Cardiac muscle cell (in vitro differentiated cells and primary cell): ENCODE data around the gene CENPB. TPM values are rescaled to one million over a fixed set of nuclear protein-coding genes. Genes with fewer than 3 reads are reported as not detected.

ENCODE experiments used
- DNase-seq, 2 donors: peaks; one replicate each; pipeline versions ENCODE4 v3.0.0 to v3.0.0-alpha.2; 2010 to 2017; ENCODE audit warnings: low read depth in 1 of 2, low spot score in 1 of 2
- H3K27ac ChIP-seq: fragments of 200-600 bp; sonication (generic); 2 replicates; pipeline ENCODE4 v1.5.1; 2016
- H3K27me3 ChIP-seq: fragments of 200-600 bp; sonication (generic); 2 replicates; pipeline ENCODE4 v1.6.0; 2016; ENCODE audit warnings: control low read depth
- H3K36me3 ChIP-seq: fragments of 200-600 bp; sonication (generic); 2 replicates; pipeline ENCODE4 v1.5.1; 2016; ENCODE audit warnings: control low read depth
- H3K4me1 ChIP-seq: fragments of 200-600 bp; sonication (generic); 2 replicates; pipeline ENCODE4 v1.8.1; 2017; ENCODE audit warnings: low read depth, mild to moderate bottlenecking, mixed run types
- H3K4me3 ChIP-seq: fragments of 200-600 bp; sonication (generic); 2 replicates; pipeline ENCODE4 v1.5.1; 2016; ENCODE audit warnings: mild to moderate bottlenecking
- H3K9me3 ChIP-seq: fragments of 200-600 bp; sonication (generic); 2 replicates; pipeline ENCODE4 v1.5.1; 2017; ENCODE audit warnings: low read depth, mild to moderate bottlenecking, control low read depth
- polyA plus RNA-seq: library from polyadenylated mRNA; unstranded; fragments of >200 nt; fragmentation: Nextera tagmentation; extraction: Ambion mirVana; gene quantifications from 2 replicates; pipeline ENCODE4 v1.2.1, GENCODE V29; 2016
- total RNA-seq: library from RNA; depleted of rRNA; stranded (reverse); fragments of >200 nt; gene quantifications from 2 replicates; pipeline ENCODE4 v1.2.3, GENCODE V29; 2016
- TF ChIP-seq, protein P1 (sequence below): IDR thresholded peaks from 2 replicates; pipeline ENCODE4 v1.5.1; 2012; ENCODE audit warnings: low read depth, mild to moderate bottlenecking, low read length

The CENPB gene
- total and polyA plus RNA-seq, 2 experiments from 2014 or later, result 12.5 to 47.6 TPM

DNA sequence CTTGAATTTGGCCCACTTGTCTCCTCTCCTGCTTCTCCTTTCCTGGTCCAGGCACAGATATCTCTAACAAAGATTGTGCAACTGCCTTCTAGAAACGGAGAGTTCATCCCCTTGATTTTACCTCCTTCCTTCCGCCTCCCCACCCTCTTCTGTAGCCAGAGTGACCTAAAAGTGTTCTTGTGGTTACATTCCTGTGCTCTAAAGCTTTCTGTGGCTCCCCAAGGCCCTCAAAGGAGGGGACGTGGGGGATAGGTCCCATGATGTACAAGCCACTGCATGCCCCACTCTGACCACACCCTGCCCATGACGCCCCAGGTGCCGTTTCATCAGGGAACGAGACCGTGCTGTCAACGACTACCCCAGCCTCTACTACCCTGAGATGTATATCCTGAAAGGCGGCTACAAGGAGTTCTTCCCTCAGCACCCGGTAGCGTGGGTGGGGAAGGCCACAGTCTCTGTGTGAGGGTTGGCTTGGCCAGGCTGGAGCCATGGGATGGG, 17.8 kb upstream of the CENPB start:
- H3K4me1 ChIP-seq, result peaks cover 7% of the 10 kb centered on the region
- no peak overlapping the region for H3K4me3 ChIP-seq
- TF ChIP-seq, protein P1, sequence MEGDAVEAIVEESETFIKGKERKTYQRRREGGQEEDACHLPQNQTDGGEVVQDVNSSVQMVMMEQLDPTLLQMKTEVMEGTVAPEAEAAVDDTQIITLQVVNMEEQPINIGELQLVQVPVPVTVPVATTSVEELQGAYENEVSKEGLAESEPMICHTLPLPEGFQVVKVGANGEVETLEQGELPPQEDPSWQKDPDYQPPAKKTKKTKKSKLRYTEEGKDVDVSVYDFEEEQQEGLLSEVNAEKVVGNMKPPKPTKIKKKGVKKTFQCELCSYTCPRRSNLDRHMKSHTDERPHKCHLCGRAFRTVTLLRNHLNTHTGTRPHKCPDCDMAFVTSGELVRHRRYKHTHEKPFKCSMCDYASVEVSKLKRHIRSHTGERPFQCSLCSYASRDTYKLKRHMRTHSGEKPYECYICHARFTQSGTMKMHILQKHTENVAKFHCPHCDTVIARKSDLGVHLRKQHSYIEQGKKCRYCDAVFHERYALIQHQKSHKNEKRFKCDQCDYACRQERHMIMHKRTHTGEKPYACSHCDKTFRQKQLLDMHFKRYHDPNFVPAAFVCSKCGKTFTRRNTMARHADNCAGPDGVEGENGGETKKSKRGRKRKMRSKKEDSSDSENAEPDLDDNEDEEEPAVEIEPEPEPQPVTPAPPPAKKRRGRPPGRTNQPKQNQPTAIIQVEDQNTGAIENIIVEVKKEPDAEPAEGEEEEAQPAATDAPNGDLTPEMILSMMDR, result no peak
- H3K36me3 ChIP-seq, result no peaks in the 10 kb centered on the region
- H3K9me3 ChIP-seq, result no peaks in the 10 kb centered on the region
- H3K27me3 ChIP-seq, result no peaks in the 10 kb centered on the region
- DNase-seq, result peak in 1 of 2 donors; percentile 48
- no peak overlapping the region for H3K27ac ChIP-seq

DNA sequence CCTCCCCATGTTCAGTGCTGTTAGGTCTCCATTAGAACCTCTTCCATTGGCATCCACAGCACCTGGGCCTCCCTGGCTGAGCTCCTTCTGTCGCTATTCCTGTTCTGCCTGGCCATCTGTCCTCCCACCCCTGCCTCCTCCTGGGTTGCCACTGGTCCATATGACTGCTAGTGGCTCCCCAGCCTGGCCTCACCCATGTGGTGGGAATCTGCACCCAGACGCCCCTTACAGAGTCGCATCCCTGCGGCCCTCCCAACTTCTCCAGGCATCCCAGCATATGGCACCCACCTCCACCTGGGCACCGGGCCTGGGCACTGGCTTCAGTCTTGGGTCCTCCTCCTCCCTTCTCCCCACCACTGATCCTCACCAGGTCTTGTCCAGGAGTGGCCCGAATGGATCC, 17.3 kb upstream of the CENPB start:
- no peaks in the 10 kb centered on the region for H3K27me3 ChIP-seq
- no peak for DNase-seq
- TF ChIP-seq, protein P1, result no peak
- H3K9me3 ChIP-seq, result no peaks in the 10 kb centered on the region
- no peak overlapping the region for H3K27ac ChIP-seq
- no peak overlapping the region for H3K4me3 ChIP-seq
- H3K4me1 ChIP-seq, result peaks cover 7% of the 10 kb centered on the region
- H3K36me3 ChIP-seq, result no peaks in the 10 kb centered on the region

DNA sequence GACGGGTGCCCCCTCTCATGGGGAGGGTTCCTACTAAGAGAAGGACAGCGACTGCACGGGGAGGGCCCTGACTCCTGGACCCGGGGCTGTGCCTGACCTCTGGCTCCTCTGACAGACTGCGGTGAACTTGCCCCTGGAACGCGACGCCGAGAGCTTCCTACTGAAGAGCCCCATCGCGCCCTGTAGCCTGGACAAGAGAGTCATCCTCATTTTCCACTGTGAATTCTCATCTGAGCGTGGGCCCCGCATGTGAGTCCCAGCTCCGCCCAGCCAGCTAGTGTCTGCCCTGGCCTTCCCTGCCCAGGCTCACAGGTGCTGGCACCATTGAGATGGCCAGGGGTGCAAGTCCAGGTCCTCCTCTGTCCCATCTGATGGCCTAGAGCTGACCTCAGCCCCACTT, 16.7 kb upstream of the CENPB start:
- Histone ChIP-seq H3K36me3 (no peaks in the 10 kb centered on the region), H3K4me1 (peaks cover 7% of the 10 kb centered on the region), H3K27me3 (no peaks in the 10 kb centered on the region), H3K4me3 (no peak overlapping the region), H3K27ac (no peak overlapping the region), H3K9me3 (no peaks in the 10 kb centered on the region)
- DNase-seq, result no peak
- TF ChIP-seq, protein P1, result no peak

DNA sequence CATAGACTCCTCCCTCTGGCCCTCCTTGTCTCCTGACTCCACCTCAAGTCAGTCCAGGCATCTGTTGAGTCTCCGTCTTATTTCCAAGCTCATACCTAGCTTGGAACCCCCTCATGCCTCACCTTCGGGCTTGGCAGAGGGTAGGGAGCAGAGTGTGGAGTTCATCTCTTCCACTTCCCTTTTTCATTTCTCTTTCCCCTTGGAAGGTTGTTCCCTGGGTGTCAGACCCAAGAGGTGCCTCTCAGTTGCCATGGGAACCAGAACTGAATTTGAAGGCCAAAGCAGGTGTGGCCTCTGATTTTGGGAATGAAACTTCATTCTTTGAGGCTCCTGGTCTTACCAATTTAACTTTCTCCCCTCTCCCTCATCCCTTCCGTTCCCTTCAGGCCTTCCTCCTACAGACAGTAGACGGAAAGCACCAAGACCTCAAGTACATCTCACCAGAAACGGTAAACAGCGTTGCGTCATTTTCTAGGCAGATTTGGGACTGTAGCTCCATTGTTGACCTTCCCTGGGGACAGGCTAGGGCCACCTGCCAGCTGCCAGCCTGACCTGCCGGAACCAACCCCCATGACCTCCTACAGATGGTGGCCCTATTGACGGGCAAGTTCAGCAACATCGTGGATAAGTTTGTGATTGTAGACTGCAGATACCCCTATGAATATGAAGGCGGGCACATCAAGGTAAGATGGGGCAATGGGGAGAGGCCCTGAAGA, 16.1 kb upstream of the CENPB start:
- Histone ChIP-seq H3K4me1 (peaks cover 7% of the 10 kb centered on the region), H3K4me3 (no peak overlapping the region), H3K27me3 (no peaks in the 10 kb centered on the region), H3K9me3 (no peaks in the 10 kb centered on the region), H3K36me3 (no peaks in the 10 kb centered on the region), H3K27ac (no peak overlapping the region)
- TF ChIP-seq, protein P1, result no peak
- no peak for DNase-seq

DNA sequence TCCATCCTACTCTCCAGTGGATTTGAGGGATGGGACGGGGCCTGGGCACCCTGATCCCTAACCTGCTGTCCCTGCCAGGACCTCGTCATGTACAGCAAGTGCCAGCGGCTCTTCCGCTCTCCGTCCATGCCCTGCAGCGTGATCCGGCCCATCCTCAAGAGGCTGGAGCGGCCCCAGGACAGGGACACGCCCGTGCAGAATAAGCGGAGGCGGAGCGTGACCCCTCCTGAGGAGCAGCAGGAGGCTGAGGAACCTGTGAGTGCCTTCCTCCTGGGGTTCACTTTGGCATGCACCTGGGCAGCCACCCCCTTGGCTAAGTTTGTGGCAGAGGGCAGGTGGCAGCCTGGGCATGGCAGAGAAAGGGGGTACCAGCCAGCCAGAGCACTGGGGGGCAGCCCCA, 15.3 kb upstream of the CENPB start:
- Histone ChIP-seq H3K4me1 (peaks cover 7% of the 10 kb centered on the region), H3K9me3 (no peaks in the 10 kb centered on the region), H3K4me3 (no peak overlapping the region), H3K27me3 (no peaks in the 10 kb centered on the region), H3K36me3 (no peaks in the 10 kb centered on the region), H3K27ac (no peak overlapping the region)
- TF ChIP-seq, protein P1, result no peak
- DNase-seq, result no peak
